Activated naive CD4-positive, alpha-beta T cell treated with Interleukin-2 at 50 U/mL for 16 hours (primary cell): ENCODE measurements around the gene COG4.

Experiments used
- DNase-seq: peaks from one replicate; pipeline ENCODE4 v3.0.0-alpha.2; 2020

The COG4 gene

DNA sequence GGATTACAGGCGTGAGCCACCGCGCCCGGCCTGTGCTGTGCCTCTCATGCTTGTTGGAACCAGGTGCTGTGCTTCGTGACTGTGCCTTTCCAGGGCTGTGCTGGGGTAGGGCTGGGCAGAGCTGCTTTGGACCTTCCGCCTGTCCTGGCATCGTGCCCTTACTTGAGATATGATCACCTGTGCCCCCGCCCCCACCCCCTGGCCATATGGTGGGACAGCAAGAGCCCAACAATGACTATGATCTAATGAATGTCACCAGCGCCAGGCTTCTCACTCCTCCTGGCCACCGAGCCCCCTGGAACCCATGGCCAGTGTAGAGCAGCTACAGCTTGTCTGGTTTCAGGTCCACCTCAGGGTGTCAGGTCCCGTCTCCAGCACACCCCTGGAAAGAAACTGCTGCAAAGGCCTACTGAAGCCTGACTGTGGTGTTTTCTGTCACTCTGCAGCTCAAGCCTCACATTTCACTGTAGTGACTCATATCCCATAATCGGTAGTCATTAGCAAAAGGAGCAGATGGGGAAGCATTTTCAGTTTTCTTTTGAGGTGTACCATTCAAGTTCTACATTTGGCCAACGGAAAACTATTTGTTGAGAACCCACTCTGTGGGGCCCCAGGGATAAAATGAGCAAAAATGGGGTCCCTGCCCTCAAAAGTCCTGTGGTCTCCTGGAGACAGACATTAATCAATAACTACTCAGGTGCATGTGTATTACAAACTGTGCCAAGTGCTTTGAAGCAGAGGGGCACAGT, 46.9 kb downstream of the COG4 start:
- DNase-seq: peak; percentile 44

DNA sequence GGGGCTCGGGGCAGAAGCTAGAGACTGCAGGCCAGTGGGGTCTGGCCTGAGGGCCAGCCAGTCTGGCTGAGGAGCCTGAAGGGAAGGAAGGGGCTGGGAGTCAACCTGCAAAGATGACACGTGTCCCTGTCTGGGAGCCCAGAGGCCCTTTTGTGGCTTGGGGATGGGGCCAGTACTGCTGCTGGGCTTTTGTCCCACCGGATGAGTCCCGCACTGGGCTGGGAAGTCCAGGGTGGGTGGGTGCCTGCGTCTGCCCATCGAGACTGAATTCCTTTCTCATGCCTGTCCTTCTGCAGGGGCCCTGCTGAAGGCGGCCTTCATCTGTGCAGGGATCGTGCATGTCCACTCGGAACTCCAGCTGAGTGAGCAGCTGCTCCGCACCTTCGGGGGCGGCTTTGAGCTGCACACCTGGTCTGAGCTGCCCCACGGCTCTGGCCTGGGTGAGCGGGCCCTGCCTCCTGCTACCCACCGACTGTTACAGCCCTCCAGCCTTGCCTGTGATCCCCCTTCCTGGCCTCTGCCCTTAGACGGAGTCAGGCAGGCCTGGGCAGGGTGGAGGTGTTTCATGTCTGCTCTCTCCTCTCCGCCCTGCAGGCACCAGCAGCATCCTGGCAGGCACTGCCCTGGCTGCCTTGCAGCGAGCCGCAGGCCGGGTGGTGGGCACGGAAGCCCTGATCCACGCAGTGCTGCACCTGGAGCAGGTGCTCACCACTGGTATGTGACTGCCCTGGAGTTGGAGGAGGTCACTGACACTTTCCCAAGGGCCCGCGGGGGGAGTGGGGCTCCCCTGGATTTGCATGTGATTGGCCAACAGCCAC, 48.1 kb downstream of the COG4 start:
- no peak for DNase-seq

DNA sequence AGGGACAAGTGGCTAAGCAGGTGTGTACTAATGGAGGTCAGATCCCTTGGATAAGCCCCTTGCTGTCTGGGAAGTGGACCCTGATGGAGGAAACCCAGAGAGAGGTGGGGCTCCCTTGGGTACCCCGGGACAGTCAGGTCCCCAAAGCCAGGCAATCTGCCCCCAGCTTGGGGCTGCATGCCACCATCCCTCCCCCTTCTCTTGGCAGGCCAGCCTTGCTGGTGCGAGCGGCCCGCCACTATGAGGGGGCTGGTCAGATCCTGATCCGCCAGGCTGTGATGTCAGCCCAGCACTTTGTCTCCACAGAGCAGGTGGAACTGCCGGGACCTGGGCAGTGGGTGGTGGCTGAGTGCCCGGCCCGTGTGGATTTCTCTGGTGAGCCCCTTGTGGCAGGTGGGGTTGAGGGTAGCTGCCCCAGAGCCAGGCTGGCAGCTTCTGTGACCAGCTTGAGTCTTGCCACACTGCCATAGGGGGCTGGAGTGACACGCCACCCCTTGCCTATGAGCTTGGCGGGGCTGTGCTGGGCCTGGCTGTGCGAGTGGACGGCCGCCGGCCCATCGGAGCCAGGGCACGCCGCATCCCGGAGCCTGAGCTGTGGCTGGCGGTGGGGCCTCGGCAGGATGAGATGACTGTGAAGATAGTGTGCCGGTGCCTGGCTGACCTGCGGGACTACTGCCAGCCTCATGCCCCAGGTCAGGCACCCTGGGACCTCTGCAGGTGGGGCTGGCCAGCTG, 48.9 kb downstream of the COG4 start:
- DNase-seq: no peak

DNA sequence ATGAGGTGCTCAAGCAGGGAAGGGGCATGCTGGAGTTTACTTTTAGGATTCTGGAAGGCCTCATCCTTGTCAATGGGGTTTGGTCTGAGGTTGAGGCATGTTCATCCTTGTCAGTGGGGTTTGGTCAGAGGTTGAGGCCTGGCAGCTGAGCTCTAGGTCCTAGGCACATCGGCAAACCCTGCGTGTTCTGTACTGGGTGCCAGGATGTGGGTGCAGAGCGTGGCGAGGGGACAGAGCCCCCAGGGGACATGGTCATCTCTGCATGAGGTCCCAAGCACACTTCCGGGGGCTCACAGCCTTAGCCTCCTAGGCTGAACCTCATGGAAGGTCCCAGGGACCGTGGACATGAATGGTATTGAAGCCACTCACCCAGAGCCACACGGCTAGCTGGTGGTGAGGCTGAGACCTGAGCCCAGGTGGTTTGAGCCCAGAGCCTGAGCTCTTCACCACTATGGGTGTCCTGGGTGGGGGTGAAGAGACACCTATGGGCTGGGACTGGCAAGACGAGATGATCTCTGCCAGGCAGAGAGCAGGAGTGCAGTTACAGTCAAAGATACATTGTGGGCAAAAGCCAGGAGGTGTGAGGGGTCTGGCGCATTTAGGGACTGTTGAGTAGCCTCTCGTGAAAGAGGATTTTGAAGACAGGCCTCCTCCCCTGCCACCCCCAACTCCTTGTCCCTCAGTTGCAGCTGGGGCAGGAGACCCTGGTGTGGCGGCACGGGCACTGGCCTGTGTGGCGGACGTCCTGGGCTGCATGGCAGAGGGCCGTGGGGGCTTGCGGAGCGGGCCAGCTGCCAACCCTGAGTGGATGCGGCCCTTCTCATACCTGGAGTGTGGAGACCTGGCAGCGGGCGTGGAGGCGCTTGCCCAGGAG, 49.7 kb downstream of the COG4 start:
- DNase-seq: no peak

DNA sequence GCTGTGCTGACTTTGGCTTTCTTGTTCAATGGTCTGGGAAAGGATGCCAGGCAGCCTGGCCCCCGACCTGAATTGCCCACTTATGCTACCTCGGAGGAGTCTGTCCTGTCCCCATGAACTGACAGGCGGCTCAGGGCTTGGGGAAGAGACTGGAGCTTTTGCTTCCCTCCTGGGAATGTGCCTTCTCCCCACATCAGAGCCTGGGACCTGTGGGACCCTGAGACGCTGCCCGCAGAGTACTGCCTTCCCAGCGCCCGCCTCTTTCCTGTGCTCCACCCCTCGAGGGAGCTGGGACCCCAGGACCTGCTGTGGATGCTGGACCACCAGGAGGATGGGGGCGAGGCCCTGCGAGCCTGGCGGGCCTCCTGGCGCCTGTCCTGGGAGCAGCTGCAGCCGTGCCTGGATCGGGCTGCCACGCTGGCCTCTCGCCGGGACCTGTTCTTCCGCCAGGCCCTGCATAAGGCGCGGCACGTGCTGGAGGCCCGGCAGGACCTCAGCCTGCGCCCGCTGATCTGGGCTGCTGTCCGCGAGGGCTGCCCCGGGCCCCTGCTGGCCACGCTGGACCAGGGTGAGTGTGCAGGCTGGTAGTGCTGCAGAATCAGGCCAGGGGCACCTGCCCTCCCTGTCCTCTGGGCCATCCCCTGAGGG, 50.4 kb downstream of the COG4 start:
- DNase-seq: no peak

DNA sequence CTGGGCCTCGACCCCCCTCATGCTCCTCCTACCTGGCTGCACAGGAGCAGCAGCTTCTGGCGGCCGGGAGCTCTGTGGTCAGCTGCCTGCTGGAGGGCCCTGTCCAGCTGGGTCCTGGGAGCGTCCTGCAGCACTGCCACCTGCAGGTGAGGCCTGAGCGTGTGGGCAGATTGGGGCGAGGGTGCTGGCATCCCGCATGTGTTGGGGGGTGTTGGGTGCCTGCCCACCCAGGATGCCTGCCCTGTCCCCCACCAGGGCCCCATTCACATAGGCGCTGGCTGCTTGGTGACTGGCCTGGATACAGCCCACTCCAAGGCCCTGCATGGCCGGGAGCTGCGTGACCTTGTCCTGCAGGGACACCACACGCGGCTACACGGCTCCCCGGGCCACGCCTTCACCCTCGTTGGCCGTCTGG, 52.4 kb downstream of the COG4 start:
- no peak for DNase-seq

DNA sequence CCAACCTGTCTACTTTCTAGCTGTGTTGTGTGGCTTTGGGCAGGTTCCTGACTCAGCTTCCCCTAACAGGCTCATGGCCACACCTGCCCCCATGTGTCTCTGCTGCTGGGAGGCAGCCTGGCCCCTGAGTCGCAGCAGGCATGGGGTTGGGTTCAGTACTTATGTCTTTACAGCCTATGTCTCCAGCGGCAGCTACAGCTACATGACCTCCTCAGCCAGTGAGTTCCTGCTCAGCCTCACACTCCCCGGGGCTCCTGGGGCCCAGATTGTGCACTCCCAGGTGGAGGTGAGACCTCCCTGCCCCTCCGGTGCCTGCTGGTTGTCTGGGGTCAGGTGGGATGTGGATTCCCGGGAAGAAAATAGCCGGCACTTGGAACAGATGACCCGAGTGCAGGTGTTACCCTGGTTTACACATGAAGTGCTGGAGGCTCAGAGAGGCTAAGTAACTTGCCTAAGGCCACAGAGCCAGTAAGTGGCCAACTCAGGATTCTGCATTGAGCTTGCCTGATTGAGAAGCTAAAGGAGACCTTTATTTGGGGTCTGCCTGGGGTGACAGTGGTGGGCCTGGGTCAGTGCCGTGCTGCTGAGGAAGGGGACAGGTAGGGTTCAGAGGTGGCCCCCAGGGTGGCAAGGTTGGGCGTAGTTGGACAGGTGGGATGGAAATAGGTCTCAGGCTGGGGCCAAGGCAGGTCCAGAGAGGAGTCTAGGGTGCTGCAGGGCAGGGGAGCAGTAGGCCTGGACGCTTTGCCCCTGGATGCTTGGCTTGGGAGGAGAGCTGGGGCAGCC, 53.0 kb downstream of the COG4 start:
- DNase-seq: no peak

DNA sequence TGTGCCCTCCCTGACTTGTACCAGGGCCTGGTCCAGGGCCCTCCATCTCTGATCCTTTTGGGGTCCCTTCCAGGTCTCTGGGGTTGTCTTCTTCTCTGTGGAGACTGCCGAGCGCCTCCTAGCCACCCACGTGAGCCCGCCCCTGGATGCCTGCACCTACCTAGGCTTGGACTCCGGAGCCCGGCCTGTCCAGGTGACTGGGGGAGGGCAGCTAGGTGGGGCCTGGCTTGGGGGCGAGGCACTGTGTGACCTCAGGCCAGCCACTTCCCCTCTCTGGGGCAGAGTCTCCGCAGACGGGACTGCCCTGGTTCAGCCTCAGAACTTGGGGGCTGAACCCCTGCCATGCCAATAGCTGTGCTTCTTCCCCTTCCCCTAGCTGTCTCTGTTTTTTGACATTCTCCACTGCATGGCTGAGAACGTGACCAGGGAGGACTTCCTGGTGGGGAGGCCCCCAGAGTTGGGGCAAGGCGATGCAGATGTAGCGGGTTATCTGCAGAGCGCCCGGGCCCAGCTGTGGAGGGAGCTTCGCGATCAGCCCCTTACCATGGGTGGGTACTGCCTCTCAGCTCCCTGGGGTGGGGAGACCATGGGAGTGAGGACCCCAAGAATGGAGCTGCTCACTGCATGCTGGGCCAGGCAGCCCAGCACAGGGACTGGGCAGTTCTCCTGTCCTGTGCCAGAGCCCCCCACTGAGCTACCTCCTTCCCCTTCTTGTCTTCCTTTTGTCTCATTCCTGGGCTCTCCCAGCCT, 54.4 kb downstream of the COG4 start:
- no peak for DNase-seq

DNA sequence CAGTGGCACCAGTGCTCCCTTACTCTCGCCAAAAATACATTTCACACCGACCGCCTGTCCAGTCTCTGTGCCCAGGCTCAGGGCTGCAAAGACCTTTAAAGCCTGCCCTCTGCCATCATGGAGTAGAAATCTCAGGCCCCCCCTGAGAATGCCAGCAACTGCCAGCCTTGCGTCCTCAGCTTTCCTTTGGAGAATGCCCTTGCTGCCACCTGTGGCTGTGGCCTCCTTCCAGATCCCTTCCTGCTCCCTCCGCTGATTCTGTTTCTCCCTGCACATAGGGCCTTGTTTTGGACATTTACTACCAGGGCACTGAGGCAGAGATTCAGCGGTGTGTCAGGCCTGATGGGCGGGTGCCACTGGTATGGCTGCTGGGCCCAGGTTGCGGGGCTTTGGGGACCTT, 55.7 kb downstream of the COG4 start:
- no peak for DNase-seq

DNA sequence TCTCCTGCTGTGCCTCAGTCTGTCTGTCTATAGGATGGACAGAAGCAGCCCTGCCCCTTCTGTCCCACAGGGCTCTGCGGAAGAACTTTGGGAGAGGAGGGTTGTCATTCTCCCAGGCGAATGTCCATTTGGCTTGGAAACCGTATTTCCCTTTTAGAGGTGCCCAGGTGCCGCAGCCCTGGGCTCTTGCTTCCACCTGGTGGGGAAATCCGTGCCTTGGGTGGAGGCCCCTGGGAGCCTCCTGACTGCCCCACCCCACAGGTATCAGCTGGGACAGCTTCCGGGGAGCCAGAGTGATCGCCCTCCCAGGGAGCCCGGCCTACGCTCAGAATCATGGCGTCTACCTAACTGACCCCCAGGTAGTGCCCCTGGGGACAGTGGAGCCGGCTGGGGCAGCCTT, 56.2 kb downstream of the COG4 start:
- no peak for DNase-seq

DNA sequence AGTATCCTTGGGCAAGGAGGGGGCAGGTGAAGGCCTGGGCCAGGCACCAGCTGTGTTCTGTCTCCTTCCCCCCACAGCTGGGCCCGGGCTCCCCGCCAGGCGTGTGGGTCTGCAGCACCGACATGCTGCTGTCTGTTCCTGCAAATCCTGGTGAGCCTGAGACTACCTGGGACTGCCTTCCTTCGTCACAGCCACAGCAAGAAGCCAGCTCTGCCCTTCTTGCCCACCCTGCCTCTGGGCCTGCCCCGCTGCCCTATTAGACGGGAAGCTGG, 56.6 kb downstream of the COG4 start:
- DNase-seq: no peak

DNA sequence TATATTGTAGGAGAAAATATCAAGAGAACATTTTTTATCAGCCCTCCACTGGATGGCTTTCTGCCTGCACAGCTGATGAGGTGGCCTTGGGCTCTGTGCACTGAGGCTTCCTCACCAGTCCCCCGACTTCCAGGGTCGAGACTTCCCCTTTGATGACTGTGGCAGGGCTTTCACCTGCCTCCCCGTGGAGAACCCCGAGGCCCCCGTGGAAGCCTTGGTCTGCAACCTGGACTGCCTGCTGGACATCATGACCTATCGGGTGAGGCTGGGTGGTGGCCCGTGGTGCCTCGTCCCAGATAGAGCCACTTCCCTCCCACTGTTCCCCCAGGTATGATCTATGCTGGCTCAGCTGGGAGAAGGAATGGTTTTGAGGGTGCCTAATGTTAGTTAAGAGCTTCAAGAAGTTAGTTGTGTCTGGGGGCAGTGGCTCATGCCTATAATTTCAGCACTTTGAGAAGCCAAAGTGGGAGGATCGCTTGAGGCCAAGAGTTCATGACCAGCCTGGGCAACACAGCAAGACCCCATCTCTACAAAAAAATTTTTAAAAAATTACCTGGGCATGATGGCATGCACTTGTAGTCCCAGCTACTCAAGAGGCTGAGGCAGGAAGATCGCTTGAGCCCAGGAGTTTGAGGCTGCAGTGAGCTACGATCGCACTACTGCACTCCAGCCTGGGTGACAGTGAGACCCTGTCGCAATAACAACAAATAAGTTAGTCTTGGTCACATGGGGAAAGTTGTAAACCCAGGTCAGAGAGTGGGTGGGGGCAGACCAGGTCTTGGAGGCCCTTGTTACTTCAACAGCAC, 57.2 kb downstream of the COG4 start:
- DNase-seq: no peak

DNA sequence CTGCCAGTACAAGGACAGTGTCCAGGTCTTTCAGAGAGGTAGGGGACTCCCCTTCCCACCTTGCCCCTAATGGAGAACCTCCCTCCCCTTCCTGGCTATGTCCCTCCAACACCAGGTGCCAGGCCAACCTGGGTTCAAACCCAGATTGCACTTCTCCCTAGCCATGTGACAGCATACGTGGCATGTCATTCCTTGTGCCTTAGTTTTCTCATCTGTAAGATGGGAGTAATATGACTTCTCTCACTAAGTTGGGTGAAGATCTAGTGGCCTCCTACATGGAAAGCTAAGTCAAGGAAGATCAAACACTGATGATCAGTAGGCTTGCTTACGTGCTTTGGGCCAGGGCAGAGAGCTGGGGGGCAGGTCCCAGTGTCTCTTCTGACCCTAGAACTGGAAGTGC, 60.1 kb downstream of the COG4 start:
- DNase-seq: no peak

DNA sequence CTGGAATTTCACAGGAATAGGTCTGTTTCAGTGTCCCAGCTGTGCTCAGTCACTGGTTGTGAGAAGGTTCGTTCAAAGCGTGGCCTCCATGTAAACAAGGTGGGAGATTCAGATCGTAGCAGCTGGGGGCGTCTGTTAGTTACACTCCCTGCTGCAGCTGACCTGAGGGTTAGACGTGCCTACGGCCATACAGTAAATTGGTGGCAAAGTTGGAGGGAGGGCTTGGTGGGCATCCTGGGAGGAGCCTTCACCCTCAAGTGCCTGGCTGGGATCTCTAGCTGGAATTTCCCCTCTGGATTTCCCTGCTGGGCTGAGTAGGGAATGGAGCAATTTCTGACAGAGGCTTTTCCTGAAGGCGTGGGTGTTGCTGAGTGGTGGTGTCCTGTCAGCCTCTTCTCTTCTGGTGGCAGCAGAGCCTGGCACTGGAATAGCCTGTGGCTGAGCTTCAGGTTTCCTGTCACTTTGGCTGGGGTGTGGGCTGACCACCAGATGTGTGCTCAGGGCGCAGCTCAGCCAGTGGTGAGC, 62.6 kb downstream of the COG4 start:
- DNase-seq: no peak

DNA sequence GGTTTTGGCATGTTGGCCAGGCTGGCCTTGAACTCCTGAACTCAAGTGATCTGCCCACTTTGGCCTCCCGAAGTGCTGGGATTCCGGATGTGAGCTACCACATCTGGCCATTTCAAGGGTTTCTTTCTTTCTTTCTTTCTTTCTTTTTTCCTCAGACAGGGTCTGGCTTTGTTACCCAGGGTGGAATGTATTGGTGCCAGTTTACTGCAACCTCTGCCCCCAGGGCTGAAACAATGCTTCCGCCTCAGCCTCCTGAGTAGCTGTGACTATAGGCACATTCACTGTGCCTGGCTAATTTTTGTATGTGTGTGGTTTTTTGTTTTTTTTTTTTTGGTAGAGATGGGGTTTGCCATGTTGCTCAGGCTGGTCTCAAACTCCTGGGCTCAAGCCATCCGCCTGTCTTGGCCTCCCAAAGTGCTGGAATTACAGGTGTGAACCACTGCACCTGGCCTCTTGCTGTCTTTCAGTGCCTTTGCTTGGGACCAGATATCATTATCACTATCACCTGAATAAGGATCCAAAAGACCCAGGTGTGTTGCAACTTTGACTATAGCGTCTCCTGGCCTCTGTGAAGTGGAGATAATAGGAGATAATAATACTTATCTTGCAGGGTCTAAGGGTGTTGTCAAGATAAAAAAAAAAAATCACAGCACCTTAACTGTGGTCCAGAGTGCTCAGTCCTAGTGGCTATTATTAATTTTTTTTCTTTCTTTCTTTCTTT, 65.7 kb downstream of the COG4 start:
- no peak for DNase-seq

DNA sequence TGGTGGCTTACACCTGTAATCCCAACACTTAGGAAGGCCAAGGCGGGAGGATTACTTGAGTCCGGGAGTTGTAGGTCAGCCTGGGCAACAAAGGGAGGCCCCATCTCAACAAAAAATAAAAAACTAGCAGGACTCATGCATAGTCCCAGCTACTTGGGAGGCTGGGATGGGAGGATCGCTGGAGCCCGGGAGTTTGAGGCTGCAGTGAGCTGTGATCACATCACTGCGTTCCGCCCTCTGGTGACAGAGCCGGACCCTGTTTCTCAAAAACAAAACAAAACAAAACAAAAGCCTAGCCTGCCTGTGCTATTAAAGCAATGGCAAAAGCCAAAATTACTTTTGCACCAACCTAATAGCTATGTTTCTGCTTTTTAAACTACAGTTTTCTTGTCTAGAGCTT, 67.4 kb downstream of the COG4 start:
- no peak for DNase-seq

DNA sequence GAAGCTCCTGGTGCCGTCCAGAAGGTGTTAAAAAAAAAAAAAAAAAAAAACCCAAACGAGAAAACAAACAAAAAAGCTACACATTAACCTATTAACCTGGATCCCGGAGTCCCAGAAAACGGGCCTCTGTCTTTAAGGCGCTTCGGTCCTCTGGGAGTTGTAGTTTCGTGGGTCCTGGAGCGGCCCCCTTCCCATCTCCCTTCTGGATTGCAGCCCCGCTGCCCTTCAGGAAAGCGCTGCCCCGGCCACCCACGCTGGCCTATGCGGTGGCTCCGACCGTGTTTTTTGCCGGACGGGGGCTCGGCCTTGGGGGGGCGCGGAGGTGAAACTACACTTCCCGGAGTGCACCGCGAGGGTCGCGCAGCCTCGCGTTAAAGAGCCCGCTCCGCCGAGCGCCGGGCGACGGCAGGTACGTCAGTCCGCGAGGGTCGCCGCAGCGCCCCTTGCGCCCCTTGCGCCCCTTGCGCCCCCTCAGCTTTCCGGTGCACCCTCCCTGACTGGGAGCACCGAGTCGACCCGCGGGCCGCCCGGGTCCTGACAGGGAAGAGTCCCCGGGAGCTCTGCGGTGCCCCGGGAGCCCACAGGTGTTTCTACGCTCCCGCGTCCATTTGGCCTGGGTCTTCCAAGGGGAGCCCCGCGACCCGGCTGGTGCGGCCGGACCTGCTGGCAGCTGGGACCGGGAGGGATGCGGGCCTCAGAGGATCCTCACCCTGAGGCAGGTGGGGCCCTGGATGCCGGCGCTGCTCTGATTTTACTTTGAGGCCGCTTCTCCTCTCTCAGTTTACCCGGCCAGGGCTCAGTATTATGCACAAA, 68.9 kb downstream of the COG4 start, which contains the start of gene FCSK:
Gene FCSK (plus strand): TSS at position 374 of the 813 bp plus-strand sequence. CDS start 8,596 bp downstream, outside the sequence.
- DNase-seq: peak; percentile 70

DNA sequence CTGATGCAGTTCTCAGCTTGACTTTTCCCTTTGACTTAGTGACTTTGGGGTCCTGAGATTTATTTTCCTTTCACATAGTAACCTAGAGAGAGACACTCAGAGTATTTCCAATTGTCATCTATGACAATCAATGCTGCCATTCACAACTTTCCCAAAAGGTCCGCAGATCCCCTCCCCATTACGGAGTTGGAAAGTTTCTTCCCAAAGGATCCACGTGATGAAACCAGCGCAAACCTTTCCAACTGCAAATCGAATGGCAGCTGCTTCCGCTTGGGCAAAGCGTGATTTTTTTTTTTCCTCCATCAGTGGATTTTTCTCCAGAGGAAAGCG, 69.5 kb downstream of the COG4 start:
- DNase-seq: peak; percentile 8
